ACC112 (cell line): Measurements from ENCODE around the gene FGD3.
A peak's percentile ranks its signal among the peaks of the same experiment; 100 is the strongest.

Source experiments
- H2AFZ ChIP-seq: fragments of 200-600 bp; sonication (generic); one replicate; pipeline ENCODE4 v1.6.0; 2017; ENCODE audit warnings: antibody characterized with exemption, low read length; ENCODE audit not compliant: unreplicated experiment
- H3K27ac ChIP-seq: fragments of 200-600 bp; sonication (generic); 2 replicates; pipeline ENCODE4 v1.5.1; 2014; ENCODE audit warnings: low read depth, mild to moderate bottlenecking, antibody characterized with exemption, low read length, moderate library complexity
- H3K27me3 ChIP-seq: fragments of 200-600 bp; sonication (generic); 2 replicates; pipeline ENCODE4 v1.6.1; 2014; ENCODE audit warnings: mild to moderate bottlenecking, antibody characterized with exemption, low read length, moderate library complexity, mixed read lengths; ENCODE audit not compliant: insufficient read depth
- H3K36me3 ChIP-seq: fragments of 200-600 bp; sonication (generic); 2 replicates; pipeline ENCODE4 v1.6.1; 2016; ENCODE audit warnings: mild to moderate bottlenecking, antibody characterized with exemption, low read length, moderate library complexity, mixed read lengths; ENCODE audit not compliant: insufficient read depth
- H3K4me1 ChIP-seq: fragments of 200-600 bp; sonication (generic); one replicate; pipeline ENCODE4 v1.6.1; 2016; ENCODE audit warnings: low read length, mixed read lengths; ENCODE audit not compliant: insufficient read depth, unreplicated experiment, control insufficient read depth
- H3K4me3 ChIP-seq: fragments of 200-600 bp; sonication (generic); 2 replicates; pipeline ENCODE4 v1.5.1; 2014; ENCODE audit warnings: mild to moderate bottlenecking, low read depth, low read length
- H3K79me2 ChIP-seq: fragments of 200-600 bp; sonication (generic); one replicate; pipeline ENCODE4 v1.6.0; 2016; ENCODE audit warnings: low read length; ENCODE audit not compliant: control insufficient read depth, unreplicated experiment, insufficient read depth

FGD3 gene

GRCh38 chr9:93058355-93059010 is 111.2 kb downstream of the FGD3 start, which contains the start of gene SUSD3:
Gene SUSD3 (plus strand): TSS chr9:93058701. CDS start chr9:93058743, 42 bp downstream.
- Histone ChIP-seq H2AFZ (peak within 1 kb of the TSS; percentile 53), H3K36me3 (no peaks in the 10 kb centered on the region), H3K27ac (no peak within 1 kb of the TSS), H3K79me2 (no peaks in the 10 kb centered on the region), H3K4me1 (peaks cover 16% of the 10 kb centered on the region), H3K4me3 (peak within 1 kb of the TSS; percentile 75), H3K27me3 (no peaks in the 10 kb centered on the region)

- peak overlapping the region; percentile 53 for H2AFZ ChIP-seq
- H3K27ac ChIP-seq = no peak overlapping the region
- no peaks in the 10 kb centered on the region for H3K36me3 ChIP-seq
- no peaks in the 10 kb centered on the region for H3K27me3 ChIP-seq
- H3K4me3 ChIP-seq = peak overlapping the region; percentile 75
- no peaks in the 10 kb centered on the region for H3K79me2 ChIP-seq
- H3K4me1 ChIP-seq = peaks cover 16% of the 10 kb centered on the region
These were observed 111.8 kb downstream of the FGD3 start for GRCh38 chr9:93059011-93059714.

GRCh38 chr9:93059715-93060578 is 112.6 kb downstream of the FGD3 start:
- Histone ChIP-seq H3K4me1 (peaks cover 16% of the 10 kb centered on the region), H3K27ac (no peak overlapping the region), H3K36me3 (no peaks in the 10 kb centered on the region), H2AFZ (no peak overlapping the region), H3K27me3 (no peaks in the 10 kb centered on the region), H3K79me2 (no peaks in the 10 kb centered on the region), H3K4me3 (no peak overlapping the region)

GRCh38 chr9:93060746-93061259 is 113.5 kb downstream of the FGD3 start:
- H3K79me2 ChIP-seq = no peaks in the 10 kb centered on the region
- H3K4me3 ChIP-seq = no peak overlapping the region
- no peaks in the 10 kb centered on the region for H3K27me3 ChIP-seq
- H3K4me1 ChIP-seq = peaks cover 16% of the 10 kb centered on the region
- H2AFZ ChIP-seq = peak overlapping the region; percentile 20
- H3K27ac ChIP-seq = no peak overlapping the region
- H3K36me3 ChIP-seq = no peaks in the 10 kb centered on the region

GRCh38 chr9:93061260-93061751 is 114.0 kb downstream of the FGD3 start:
- H3K27me3 ChIP-seq = no peaks in the 10 kb centered on the region
- no peaks in the 10 kb centered on the region for H3K79me2 ChIP-seq
- peaks cover 16% of the 10 kb centered on the region for H3K4me1 ChIP-seq
- no peaks in the 10 kb centered on the region for H3K36me3 ChIP-seq
- peak overlapping the region; percentile 20 for H2AFZ ChIP-seq
- no peak overlapping the region for H3K27ac ChIP-seq
- no peak overlapping the region for H3K4me3 ChIP-seq

GRCh38 chr9:93061791-93062763 is 114.8 kb downstream of the FGD3 start:
- Histone ChIP-seq H3K36me3 (no peaks in the 10 kb centered on the region), H3K4me1 (peaks cover 16% of the 10 kb centered on the region), H3K79me2 (no peaks in the 10 kb centered on the region), H3K27me3 (no peaks in the 10 kb centered on the region), H3K4me3 (no peak overlapping the region), H2AFZ (no peak overlapping the region), H3K27ac (no peak overlapping the region)

GRCh38 chr9:93064392-93065134 is 117.2 kb downstream of the FGD3 start:
- Histone ChIP-seq H3K36me3 (no peaks in the 10 kb centered on the region), H3K79me2 (no peaks in the 10 kb centered on the region), H3K4me1 (peaks cover 16% of the 10 kb centered on the region), H3K27me3 (no peaks in the 10 kb centered on the region), H2AFZ (no peak overlapping the region), H3K27ac (no peak overlapping the region), H3K4me3 (no peak overlapping the region)

- peaks cover 13% of the 10 kb centered on the region for H3K4me1 ChIP-seq
- no peak overlapping the region for H2AFZ ChIP-seq
- no peaks in the 10 kb centered on the region for H3K36me3 ChIP-seq
- no peaks in the 10 kb centered on the region for H3K79me2 ChIP-seq
- H3K27me3 ChIP-seq = no peaks in the 10 kb centered on the region
- H3K27ac ChIP-seq = no peak overlapping the region
- H3K4me3 ChIP-seq = no peak overlapping the region
These were observed 117.9 kb downstream of the FGD3 start for GRCh38 chr9:93065135-93065720.

GRCh38 chr9:93066978-93067603 is 119.8 kb downstream of the FGD3 start:
- peaks cover under 1% of the 10 kb centered on the region for H3K4me1 ChIP-seq
- no peaks in the 10 kb centered on the region for H3K27me3 ChIP-seq
- no peaks in the 10 kb centered on the region for H3K36me3 ChIP-seq
- H3K4me3 ChIP-seq = no peak overlapping the region
- H3K79me2 ChIP-seq = no peaks in the 10 kb centered on the region
- H2AFZ ChIP-seq = no peak overlapping the region
- H3K27ac ChIP-seq = no peak overlapping the region
